ENCODE results near the gene MACC1.

DNA sequence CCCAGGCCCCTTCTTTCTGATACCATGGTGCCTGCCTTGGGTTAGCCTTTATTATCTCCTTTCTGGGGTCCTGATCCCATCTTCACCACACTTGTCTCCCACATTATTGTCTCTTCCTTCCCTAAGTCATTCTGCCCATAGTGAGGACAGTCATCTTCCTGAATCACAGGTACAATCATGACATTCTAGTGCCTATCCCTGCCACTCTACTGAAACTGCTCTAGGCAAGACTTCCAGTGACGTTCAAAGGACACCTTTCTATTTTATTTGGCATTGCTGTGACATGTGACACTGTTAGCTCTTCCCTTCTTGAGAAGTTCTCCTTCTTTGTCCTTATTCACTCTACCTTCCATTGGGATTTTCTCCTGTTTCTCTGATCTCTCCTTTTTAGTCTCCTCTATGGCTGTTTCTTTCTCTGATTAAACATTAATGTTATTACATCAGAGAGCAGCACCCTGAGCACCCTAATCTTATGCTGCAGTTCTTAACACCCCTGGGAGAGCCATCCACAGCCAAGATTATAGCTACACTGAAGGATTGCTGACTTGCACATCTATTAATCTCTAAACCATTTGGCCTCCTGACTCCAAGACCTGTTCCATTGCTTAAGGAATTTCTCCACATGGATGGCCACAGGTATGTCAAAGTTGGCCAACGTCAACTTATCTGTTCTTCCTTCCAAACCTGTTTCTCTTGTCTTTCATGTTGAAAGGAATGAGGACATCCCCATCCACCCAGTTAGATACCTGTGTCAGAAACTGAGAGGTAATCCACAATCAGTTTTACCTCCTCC lies 10.9 kb downstream of the MACC1 start:
- TF ChIP-seq EZH2 (IDR thresholded peaks at IDR 0.05; ENCODE audit: low read depth, unreplicated experiment) (no peak), ZNF114 (CRISPR knock-in tag; IDR thresholded peaks at IDR 0.05) (no peak), POLR2AphosphoS5 (IDR thresholded peaks at IDR 0.05; ENCODE audit: low read depth) (no peak), EZH2phosphoT487 (IDR thresholded peaks at IDR 0.05; ENCODE audit: unreplicated experiment) (no peak), JUNB (IDR thresholded peaks at IDR 0.05; ENCODE audit: unreplicated experiment) (no peak), CREB1 (CRISPR knock-in tag; IDR thresholded peaks at IDR 0.05; ENCODE audit: low read depth) (no peak)
- TF ChIP-seq, protein P1, sequence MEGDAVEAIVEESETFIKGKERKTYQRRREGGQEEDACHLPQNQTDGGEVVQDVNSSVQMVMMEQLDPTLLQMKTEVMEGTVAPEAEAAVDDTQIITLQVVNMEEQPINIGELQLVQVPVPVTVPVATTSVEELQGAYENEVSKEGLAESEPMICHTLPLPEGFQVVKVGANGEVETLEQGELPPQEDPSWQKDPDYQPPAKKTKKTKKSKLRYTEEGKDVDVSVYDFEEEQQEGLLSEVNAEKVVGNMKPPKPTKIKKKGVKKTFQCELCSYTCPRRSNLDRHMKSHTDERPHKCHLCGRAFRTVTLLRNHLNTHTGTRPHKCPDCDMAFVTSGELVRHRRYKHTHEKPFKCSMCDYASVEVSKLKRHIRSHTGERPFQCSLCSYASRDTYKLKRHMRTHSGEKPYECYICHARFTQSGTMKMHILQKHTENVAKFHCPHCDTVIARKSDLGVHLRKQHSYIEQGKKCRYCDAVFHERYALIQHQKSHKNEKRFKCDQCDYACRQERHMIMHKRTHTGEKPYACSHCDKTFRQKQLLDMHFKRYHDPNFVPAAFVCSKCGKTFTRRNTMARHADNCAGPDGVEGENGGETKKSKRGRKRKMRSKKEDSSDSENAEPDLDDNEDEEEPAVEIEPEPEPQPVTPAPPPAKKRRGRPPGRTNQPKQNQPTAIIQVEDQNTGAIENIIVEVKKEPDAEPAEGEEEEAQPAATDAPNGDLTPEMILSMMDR (conservative IDR thresholded peaks at IDR 0.05; ENCODE audit: low read depth in 2 of 2): no peak
- TF ChIP-seq, protein P2, sequence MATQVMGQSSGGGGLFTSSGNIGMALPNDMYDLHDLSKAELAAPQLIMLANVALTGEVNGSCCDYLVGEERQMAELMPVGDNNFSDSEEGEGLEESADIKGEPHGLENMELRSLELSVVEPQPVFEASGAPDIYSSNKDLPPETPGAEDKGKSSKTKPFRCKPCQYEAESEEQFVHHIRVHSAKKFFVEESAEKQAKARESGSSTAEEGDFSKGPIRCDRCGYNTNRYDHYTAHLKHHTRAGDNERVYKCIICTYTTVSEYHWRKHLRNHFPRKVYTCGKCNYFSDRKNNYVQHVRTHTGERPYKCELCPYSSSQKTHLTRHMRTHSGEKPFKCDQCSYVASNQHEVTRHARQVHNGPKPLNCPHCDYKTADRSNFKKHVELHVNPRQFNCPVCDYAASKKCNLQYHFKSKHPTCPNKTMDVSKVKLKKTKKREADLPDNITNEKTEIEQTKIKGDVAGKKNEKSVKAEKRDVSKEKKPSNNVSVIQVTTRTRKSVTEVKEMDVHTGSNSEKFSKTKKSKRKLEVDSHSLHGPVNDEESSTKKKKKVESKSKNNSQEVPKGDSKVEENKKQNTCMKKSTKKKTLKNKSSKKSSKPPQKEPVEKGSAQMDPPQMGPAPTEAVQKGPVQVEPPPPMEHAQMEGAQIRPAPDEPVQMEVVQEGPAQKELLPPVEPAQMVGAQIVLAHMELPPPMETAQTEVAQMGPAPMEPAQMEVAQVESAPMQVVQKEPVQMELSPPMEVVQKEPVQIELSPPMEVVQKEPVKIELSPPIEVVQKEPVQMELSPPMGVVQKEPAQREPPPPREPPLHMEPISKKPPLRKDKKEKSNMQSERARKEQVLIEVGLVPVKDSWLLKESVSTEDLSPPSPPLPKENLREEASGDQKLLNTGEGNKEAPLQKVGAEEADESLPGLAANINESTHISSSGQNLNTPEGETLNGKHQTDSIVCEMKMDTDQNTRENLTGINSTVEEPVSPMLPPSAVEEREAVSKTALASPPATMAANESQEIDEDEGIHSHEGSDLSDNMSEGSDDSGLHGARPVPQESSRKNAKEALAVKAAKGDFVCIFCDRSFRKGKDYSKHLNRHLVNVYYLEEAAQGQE (IDR thresholded peaks at IDR 0.05; ENCODE audit: unreplicated experiment): no peak
- TF ChIP-seq, protein P3, sequence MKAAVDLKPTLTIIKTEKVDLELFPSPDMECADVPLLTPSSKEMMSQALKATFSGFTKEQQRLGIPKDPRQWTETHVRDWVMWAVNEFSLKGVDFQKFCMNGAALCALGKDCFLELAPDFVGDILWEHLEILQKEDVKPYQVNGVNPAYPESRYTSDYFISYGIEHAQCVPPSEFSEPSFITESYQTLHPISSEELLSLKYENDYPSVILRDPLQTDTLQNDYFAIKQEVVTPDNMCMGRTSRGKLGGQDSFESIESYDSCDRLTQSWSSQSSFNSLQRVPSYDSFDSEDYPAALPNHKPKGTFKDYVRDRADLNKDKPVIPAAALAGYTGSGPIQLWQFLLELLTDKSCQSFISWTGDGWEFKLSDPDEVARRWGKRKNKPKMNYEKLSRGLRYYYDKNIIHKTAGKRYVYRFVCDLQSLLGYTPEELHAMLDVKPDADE (IDR thresholded peaks at IDR 0.05): no peak

Measured in GM23338 (cell line).